Measurements from ENCODE around the gene DDX1.

Gene DDX1

DNA sequence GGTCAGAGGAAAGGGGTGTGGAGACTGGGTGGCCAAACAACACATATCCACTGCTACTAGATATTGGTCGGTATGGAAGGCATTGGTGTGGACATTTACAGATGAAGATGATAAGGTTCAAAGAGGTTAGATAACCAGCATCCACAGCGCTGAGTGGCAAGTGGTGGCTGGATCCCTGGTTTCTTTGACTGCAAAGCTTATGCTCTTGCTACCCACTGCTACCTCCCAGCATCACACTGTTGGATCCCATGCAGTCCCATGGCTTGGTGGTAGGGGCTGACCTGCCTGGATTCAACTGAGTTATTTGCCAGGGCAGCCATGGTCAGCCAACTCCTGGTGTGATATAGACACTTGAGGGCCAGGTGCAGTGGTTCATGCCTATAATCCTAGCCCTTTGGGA, 53.6 kb downstream of the DDX1 start:
- DNase-seq, result no peak
- Histone ChIP-seq H3K27ac (ENCODE audit: insufficient read depth, low read length, poor library complexity, severe bottlenecking) (no peak overlapping the region), H3K9me3 (ENCODE audit: control insufficient read depth, low read length) (no peaks in the 10 kb centered on the region), H3K4me1 (ENCODE audit: control insufficient read depth, insufficient read depth, low read length, poor library complexity, severe bottlenecking) (no peaks in the 10 kb centered on the region), H3K36me3 (ENCODE audit: control insufficient read depth, insufficient read depth, low read length) (no peaks in the 10 kb centered on the region), H3K4me3 (ENCODE audit: insufficient read depth, low read depth, low read length, poor library complexity, severe bottlenecking) (no peak overlapping the region), H3K27me3 (replicated peaks; ENCODE audit: control insufficient read depth, insufficient read depth, low read length, poor library complexity, severe bottlenecking) (no peaks in the 10 kb centered on the region)

GRCh38 chr2:15645720-15646385, 54.2 kb downstream of the DDX1 start:
- no peaks in the 10 kb centered on the region for H3K9me3 ChIP-seq (ENCODE audit: control insufficient read depth, low read length)
- no peak overlapping the region for H3K27ac ChIP-seq (ENCODE audit: insufficient read depth, low read length, poor library complexity, severe bottlenecking)
- H3K36me3 ChIP-seq (ENCODE audit: control insufficient read depth, insufficient read depth, low read length), result no peaks in the 10 kb centered on the region
- no peak for DNase-seq
- no peak overlapping the region for H3K4me3 ChIP-seq (ENCODE audit: insufficient read depth, low read depth, low read length, poor library complexity, severe bottlenecking)
- no peaks in the 10 kb centered on the region for H3K4me1 ChIP-seq (ENCODE audit: control insufficient read depth, insufficient read depth, low read length, poor library complexity, severe bottlenecking)
- H3K27me3 ChIP-seq (replicated peaks; ENCODE audit: control insufficient read depth, insufficient read depth, low read length, poor library complexity, severe bottlenecking), result no peaks in the 10 kb centered on the region

DNA sequence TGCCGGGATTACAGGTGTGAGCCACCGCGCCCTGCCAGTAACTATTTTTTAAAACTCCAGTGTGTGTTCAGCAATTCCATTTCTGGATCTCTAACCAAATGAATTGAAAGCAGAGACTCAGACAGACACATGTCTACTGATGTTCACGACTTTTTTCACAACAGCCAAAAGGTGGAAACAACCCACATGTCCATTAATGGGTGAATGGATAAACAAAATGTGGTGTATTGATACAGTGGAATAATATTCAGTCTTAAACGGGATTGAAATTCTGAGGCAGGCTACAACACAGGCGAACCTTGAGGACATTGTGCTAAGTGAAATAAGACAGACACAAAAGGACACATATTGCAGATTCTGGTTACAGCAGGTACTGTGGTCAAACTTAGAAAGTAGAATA, 55.0 kb downstream of the DDX1 start:
- Histone ChIP-seq H3K4me3 (ENCODE audit: insufficient read depth, low read depth, low read length, poor library complexity, severe bottlenecking) (no peak overlapping the region), H3K36me3 (ENCODE audit: control insufficient read depth, insufficient read depth, low read length) (no peaks in the 10 kb centered on the region), H3K27ac (ENCODE audit: insufficient read depth, low read length, poor library complexity, severe bottlenecking) (no peak overlapping the region), H3K27me3 (replicated peaks; ENCODE audit: control insufficient read depth, insufficient read depth, low read length, poor library complexity, severe bottlenecking) (no peaks in the 10 kb centered on the region), H3K9me3 (ENCODE audit: control insufficient read depth, low read length) (no peaks in the 10 kb centered on the region), H3K4me1 (ENCODE audit: control insufficient read depth, insufficient read depth, low read length, poor library complexity, severe bottlenecking) (no peaks in the 10 kb centered on the region)
- DNase-seq, result no peak

GRCh38 chr2:15647622-15648590, 56.2 kb downstream of the DDX1 start:
- Histone ChIP-seq H3K36me3 (ENCODE audit: control insufficient read depth, insufficient read depth, low read length) (no peaks in the 10 kb centered on the region), H3K9me3 (ENCODE audit: control insufficient read depth, low read length) (no peaks in the 10 kb centered on the region), H3K4me1 (ENCODE audit: control insufficient read depth, insufficient read depth, low read length, poor library complexity, severe bottlenecking) (no peaks in the 10 kb centered on the region), H3K27me3 (replicated peaks; ENCODE audit: control insufficient read depth, insufficient read depth, low read length, poor library complexity, severe bottlenecking) (no peaks in the 10 kb centered on the region), H3K4me3 (ENCODE audit: insufficient read depth, low read depth, low read length, poor library complexity, severe bottlenecking) (no peak overlapping the region), H3K27ac (ENCODE audit: insufficient read depth, low read length, poor library complexity, severe bottlenecking) (no peak overlapping the region)
- no peak for DNase-seq

DNA sequence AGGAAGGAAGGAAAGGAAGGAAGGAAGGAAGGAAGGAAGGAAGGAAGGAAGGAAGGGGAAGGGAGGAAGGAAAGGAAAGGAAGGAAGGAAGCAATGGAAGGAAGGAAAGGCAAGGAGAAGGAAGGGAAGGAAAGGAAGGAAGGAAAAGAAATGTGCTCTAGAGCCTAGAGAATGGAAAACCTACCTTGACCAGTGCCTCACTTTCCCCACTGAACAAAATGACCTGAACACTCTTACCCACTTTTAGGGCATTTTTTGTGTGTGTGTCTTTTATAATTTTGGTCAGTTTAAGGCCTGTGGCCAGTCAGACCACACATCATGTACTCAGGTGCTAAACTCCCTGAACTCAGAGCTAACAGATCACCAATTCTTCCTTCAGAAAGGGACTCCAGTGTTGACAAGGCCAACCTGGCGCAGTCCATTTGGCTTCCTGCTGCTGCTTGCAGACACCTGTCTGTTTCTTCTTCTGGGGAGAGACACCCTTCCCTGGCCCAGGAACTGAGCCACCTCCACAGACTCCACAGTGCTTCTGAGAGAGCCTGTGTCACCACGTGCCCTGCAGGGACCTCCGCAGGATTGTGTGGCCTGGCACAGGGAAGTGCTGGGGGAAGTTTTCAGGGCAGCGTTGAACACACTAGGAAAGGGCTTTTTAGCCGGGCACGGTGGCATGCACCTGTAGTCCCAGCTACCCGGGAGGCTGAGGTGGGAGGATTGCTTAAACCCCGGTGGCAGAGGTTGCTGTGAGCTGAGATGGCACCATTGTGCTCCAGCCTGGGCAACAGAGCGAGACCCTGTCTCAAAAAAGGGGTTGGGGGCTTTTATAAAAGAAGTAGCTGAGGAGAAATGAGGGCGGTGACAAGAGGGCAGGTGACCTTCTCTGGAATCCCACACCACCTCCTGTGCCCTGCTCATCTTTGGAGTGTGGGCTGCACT, 57.2 kb downstream of the DDX1 start:
- Histone ChIP-seq H3K27ac (ENCODE audit: insufficient read depth, low read length, poor library complexity, severe bottlenecking) (no peak overlapping the region), H3K4me3 (ENCODE audit: insufficient read depth, low read depth, low read length, poor library complexity, severe bottlenecking) (no peak overlapping the region), H3K27me3 (replicated peaks; ENCODE audit: control insufficient read depth, insufficient read depth, low read length, poor library complexity, severe bottlenecking) (no peaks in the 10 kb centered on the region), H3K9me3 (ENCODE audit: control insufficient read depth, low read length) (no peaks in the 10 kb centered on the region), H3K4me1 (ENCODE audit: control insufficient read depth, insufficient read depth, low read length, poor library complexity, severe bottlenecking) (no peaks in the 10 kb centered on the region), H3K36me3 (ENCODE audit: control insufficient read depth, insufficient read depth, low read length) (no peaks in the 10 kb centered on the region)
- DNase-seq, result no peak

GRCh38 chr2:15649561-15650255, 58.0 kb downstream of the DDX1 start:
- no peak for DNase-seq
- H3K27ac ChIP-seq (ENCODE audit: insufficient read depth, low read length, poor library complexity, severe bottlenecking), result no peak overlapping the region

GRCh38 chr2:15650616-15651366, 59.1 kb downstream of the DDX1 start:
- H3K9me3 ChIP-seq (ENCODE audit: control insufficient read depth, low read length), result no peaks in the 10 kb centered on the region
- no peaks in the 10 kb centered on the region for H3K27me3 ChIP-seq (replicated peaks; ENCODE audit: control insufficient read depth, insufficient read depth, low read length, poor library complexity, severe bottlenecking)
- H3K27ac ChIP-seq (ENCODE audit: insufficient read depth, low read length, poor library complexity, severe bottlenecking), result no peak overlapping the region
- H3K4me1 ChIP-seq (ENCODE audit: control insufficient read depth, insufficient read depth, low read length, poor library complexity, severe bottlenecking), result no peaks in the 10 kb centered on the region
- no peak overlapping the region for H3K4me3 ChIP-seq (ENCODE audit: insufficient read depth, low read depth, low read length, poor library complexity, severe bottlenecking)
- H3K36me3 ChIP-seq (ENCODE audit: control insufficient read depth, insufficient read depth, low read length), result no peaks in the 10 kb centered on the region
- DNase-seq, result no peak

More at GRCh38 chr2:15649561-15650255, 58.0 kb downstream of the DDX1 start:
- Histone ChIP-seq H3K4me1 (ENCODE audit: control insufficient read depth, insufficient read depth, low read length, poor library complexity, severe bottlenecking) (no peaks in the 10 kb centered on the region), H3K36me3 (ENCODE audit: control insufficient read depth, insufficient read depth, low read length) (no peaks in the 10 kb centered on the region), H3K4me3 (ENCODE audit: insufficient read depth, low read depth, low read length, poor library complexity, severe bottlenecking) (no peak overlapping the region), H3K27me3 (replicated peaks; ENCODE audit: control insufficient read depth, insufficient read depth, low read length, poor library complexity, severe bottlenecking) (no peaks in the 10 kb centered on the region), H3K9me3 (ENCODE audit: control insufficient read depth, low read length) (no peaks in the 10 kb centered on the region)

- no peaks in the 10 kb centered on the region for H3K4me1 ChIP-seq (ENCODE audit: control insufficient read depth, insufficient read depth, low read length, poor library complexity, severe bottlenecking)
- H3K36me3 ChIP-seq (ENCODE audit: control insufficient read depth, insufficient read depth, low read length), result no peaks in the 10 kb centered on the region
- no peaks in the 10 kb centered on the region for H3K27me3 ChIP-seq (replicated peaks; ENCODE audit: control insufficient read depth, insufficient read depth, low read length, poor library complexity, severe bottlenecking)
- H3K4me3 ChIP-seq (ENCODE audit: insufficient read depth, low read depth, low read length, poor library complexity, severe bottlenecking), result no peak overlapping the region
- no peaks in the 10 kb centered on the region for H3K9me3 ChIP-seq (ENCODE audit: control insufficient read depth, low read length)
- H3K27ac ChIP-seq (ENCODE audit: insufficient read depth, low read length, poor library complexity, severe bottlenecking), result no peak overlapping the region
- no peak for DNase-seq
Observed at GRCh38 chr2:15651367-15651727, 59.7 kb downstream of the DDX1 start.

GRCh38 chr2:15652252-15652651, 60.6 kb downstream of the DDX1 start:
- H3K9me3 ChIP-seq (ENCODE audit: control insufficient read depth, low read length), result no peaks in the 10 kb centered on the region
- H3K36me3 ChIP-seq (ENCODE audit: control insufficient read depth, insufficient read depth, low read length), result no peaks in the 10 kb centered on the region
- no peak for DNase-seq
- H3K4me3 ChIP-seq (ENCODE audit: insufficient read depth, low read depth, low read length, poor library complexity, severe bottlenecking), result no peak overlapping the region
- no peak overlapping the region for H3K27ac ChIP-seq (ENCODE audit: insufficient read depth, low read length, poor library complexity, severe bottlenecking)
- H3K27me3 ChIP-seq (replicated peaks; ENCODE audit: control insufficient read depth, insufficient read depth, low read length, poor library complexity, severe bottlenecking), result no peaks in the 10 kb centered on the region
- no peaks in the 10 kb centered on the region for H3K4me1 ChIP-seq (ENCODE audit: control insufficient read depth, insufficient read depth, low read length, poor library complexity, severe bottlenecking)

All from effector memory CD4-positive, alpha-beta T cell (primary cell).